ENCODE results near the gene MYLK4.

DNA sequence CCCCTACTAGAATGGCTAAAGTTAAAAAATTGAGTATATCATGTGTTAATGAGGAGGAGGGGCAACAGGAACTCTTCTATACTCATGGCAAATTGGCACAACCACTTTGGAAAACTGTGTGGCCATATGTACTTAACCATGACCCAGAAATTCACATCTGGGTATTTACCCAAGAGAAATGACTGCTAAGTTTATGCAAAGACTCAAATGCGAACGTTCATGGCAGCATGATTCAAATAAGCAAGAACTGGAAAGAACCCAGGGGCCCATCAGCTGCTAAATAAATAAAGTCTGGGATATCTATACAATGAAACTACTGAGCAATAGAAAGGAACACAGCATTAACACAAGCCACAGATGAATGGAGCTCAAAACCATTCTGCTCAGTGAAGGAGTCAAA is 107.6 kb downstream of the MYLK4 start:
- TF ChIP-seq, protein P1, sequence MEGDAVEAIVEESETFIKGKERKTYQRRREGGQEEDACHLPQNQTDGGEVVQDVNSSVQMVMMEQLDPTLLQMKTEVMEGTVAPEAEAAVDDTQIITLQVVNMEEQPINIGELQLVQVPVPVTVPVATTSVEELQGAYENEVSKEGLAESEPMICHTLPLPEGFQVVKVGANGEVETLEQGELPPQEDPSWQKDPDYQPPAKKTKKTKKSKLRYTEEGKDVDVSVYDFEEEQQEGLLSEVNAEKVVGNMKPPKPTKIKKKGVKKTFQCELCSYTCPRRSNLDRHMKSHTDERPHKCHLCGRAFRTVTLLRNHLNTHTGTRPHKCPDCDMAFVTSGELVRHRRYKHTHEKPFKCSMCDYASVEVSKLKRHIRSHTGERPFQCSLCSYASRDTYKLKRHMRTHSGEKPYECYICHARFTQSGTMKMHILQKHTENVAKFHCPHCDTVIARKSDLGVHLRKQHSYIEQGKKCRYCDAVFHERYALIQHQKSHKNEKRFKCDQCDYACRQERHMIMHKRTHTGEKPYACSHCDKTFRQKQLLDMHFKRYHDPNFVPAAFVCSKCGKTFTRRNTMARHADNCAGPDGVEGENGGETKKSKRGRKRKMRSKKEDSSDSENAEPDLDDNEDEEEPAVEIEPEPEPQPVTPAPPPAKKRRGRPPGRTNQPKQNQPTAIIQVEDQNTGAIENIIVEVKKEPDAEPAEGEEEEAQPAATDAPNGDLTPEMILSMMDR (IDR thresholded peaks at IDR 0.05; ENCODE audit: poor library complexity, severe bottlenecking): no peak
- TF ChIP-seq, protein P2, sequence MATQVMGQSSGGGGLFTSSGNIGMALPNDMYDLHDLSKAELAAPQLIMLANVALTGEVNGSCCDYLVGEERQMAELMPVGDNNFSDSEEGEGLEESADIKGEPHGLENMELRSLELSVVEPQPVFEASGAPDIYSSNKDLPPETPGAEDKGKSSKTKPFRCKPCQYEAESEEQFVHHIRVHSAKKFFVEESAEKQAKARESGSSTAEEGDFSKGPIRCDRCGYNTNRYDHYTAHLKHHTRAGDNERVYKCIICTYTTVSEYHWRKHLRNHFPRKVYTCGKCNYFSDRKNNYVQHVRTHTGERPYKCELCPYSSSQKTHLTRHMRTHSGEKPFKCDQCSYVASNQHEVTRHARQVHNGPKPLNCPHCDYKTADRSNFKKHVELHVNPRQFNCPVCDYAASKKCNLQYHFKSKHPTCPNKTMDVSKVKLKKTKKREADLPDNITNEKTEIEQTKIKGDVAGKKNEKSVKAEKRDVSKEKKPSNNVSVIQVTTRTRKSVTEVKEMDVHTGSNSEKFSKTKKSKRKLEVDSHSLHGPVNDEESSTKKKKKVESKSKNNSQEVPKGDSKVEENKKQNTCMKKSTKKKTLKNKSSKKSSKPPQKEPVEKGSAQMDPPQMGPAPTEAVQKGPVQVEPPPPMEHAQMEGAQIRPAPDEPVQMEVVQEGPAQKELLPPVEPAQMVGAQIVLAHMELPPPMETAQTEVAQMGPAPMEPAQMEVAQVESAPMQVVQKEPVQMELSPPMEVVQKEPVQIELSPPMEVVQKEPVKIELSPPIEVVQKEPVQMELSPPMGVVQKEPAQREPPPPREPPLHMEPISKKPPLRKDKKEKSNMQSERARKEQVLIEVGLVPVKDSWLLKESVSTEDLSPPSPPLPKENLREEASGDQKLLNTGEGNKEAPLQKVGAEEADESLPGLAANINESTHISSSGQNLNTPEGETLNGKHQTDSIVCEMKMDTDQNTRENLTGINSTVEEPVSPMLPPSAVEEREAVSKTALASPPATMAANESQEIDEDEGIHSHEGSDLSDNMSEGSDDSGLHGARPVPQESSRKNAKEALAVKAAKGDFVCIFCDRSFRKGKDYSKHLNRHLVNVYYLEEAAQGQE (IDR thresholded peaks at IDR 0.05; ENCODE audit: borderline replicate concordance): no peak
- TF ChIP-seq EZH2 (IDR thresholded peaks at IDR 0.05; ENCODE audit: borderline replicate concordance, insufficient read depth, low read length, poor library complexity, severe bottlenecking): no peak
- TF ChIP-seq POLR2AphosphoS5 (IDR thresholded peaks at IDR 0.05): no peak
